Measurements from ENCODE around the gene SORL1. TPM values are rescaled to one million over a fixed set of nuclear protein-coding genes. Genes with fewer than 3 reads are reported as not detected.
"Not testable (repeated sequence)": the region's sequence is repeated elsewhere in the genome, so short reads cannot be mapped to it uniquely, and the experiment has no call there.

Gene SORL1
- total and polyA plus RNA-seq, 2 of the 8 experiments (the other 6 are each of a cell fraction or from before 2014, with no cell fraction given): 38.1 to 65.5 TPM

DNA sequence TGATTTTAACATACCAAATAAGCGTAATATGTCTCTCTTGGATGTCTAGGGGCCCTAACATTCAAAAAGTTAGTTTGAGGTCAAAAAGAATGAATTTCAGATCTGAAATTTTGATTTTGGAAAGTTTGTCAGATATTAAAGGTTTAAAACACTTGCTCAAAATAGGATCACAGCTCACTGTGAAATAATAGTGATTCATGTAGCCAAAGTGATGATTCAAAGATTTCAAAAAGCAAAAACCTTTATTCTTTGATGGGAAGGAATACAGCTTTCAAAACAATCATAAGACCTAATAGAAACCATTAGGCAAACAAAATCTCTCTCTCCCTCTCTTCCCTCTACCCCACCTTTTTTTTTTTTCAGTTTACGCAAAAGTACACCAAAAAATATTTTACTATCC is 42.1 kb upstream of the SORL1 start:
- H3K9me3 ChIP-seq (ENCODE audit: insufficient read depth in 2 of 2, low read depth in 1 of 2, low read length in 1 of 2); H3K4me2 ChIP-seq (ENCODE audit: insufficient read depth in 1 of 2, low read depth in 2 of 2, low read length in 2 of 2); H3K79me1 ChIP-seq (ENCODE audit: low read depth, low read length); H4K5ac ChIP-seq (ENCODE audit: insufficient read length, low read depth, low read length); H3K4me3 ChIP-seq (ENCODE audit: extremely low read depth in 1 of 4, insufficient read depth in 2 of 4, low read depth in 3 of 4, low read length in 4 of 4); H3K27ac ChIP-seq (ENCODE audit: low read depth, low read length); H2BK20ac ChIP-seq (ENCODE audit: low read length); POLR2A ChIA-PET (ENCODE audit: partially characterized antibody); H4K20me1 ChIP-seq (replicated peaks in 1 of 2; ENCODE audit: control insufficient read depth in 1 of 2, insufficient read depth in 2 of 2, low read length in 2 of 2); H4K91ac ChIP-seq (replicated peaks; ENCODE audit: insufficient read length, low read length); H3K79me2 ChIP-seq (ENCODE audit: control insufficient read depth in 1 of 2, insufficient read depth in 2 of 2, low read length in 2 of 2); H4K8ac ChIP-seq (ENCODE audit: extremely low read depth, insufficient read depth, low read length); H2AFZ ChIP-seq (ENCODE audit: low read length); H3K23ac ChIP-seq (ENCODE audit: insufficient read length); H2BK15ac ChIP-seq (ENCODE audit: low read length); H3K18ac ChIP-seq (ENCODE audit: extremely low read depth, low read length); H3K14ac ChIP-seq (ENCODE audit: insufficient read length); FAIRE-seq; DNase-seq (ENCODE audit: low read depth in 1 of 2, low spot score in 2 of 2); H3K56ac ChIP-seq (replicated peaks; ENCODE audit: insufficient read length, low read depth, low read length); H2BK5ac ChIP-seq (ENCODE audit: low read depth, low read length); H3K9ac ChIP-seq (replicated peaks in 1 of 4; ENCODE audit: extremely low read depth in 1 of 4, low read depth in 3 of 4, low read length in 3 of 4); H3K4ac ChIP-seq (replicated peaks; ENCODE audit: insufficient read length, low read depth, low read length); H3K27me3 ChIP-seq (replicated peaks in 1 of 4; ENCODE audit: control insufficient read depth in 3 of 4, extremely low read depth in 1 of 4, insufficient read depth in 3 of 4, low read length in 3 of 4); H3K23me2 ChIP-seq (ENCODE audit: low read depth, low read length); H2BK12ac ChIP-seq (ENCODE audit: low read depth, low read length); CTCF ChIA-PET (ENCODE audit: partially characterized antibody); H3K36me3 ChIP-seq (ENCODE audit: control insufficient read depth in 2 of 4, insufficient read depth in 4 of 4, low read length in 3 of 4); H2BK120ac ChIP-seq (replicated peaks; ENCODE audit: low read depth, low read length); H2AK5ac ChIP-seq (ENCODE audit: low read depth, low read length): not testable (repeated sequence)
- WGBS, 2 experiments (ENCODE audit: extremely low coverage in 1 of 2, insufficient coverage in 1 of 2, insufficient read length in 1 of 2, insufficient replicate concordance in 2 of 2, low coverage in 1 of 2, low lambda C conversion rate in 2 of 2, missing lambda C conversion rate in 1 of 2): 88 to 100% methylated on average over 1 to 2 of the region's 2 CpGs
- peaks cover 0 to 14% (median 3%) of the 10 kb centered on the region in 4 experiments; a peak in 4 of 7 replicates for H3K4me1 ChIP-seq (replicated peaks in 1 of 4; ENCODE audit: control insufficient read depth in 3 of 4, insufficient read depth in 4 of 4, low read length in 3 of 4)

DNA sequence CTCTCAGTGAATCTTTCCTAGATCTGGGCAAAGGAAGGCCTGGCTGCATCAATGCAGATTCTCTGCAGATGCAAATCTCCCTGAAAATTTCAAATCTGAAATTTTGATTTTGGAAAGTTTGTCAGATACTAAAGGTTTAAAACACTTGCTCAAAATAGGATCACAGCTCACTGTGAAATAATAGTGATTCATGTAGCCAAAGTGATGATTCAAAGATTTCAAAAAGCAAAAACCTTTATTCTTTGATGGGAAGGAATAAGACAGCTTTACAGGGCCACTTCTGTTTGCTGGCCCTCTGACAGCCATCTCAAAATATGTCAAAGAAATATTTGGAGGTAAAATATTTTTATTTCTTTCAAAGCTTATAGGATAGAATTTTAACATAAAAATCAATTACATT is 40.8 kb upstream of the SORL1 start:
- DNase-seq (ENCODE audit: low read depth in 1 of 2, low spot score in 2 of 2); H3K23ac ChIP-seq (ENCODE audit: insufficient read length); H3K79me1 ChIP-seq (ENCODE audit: low read depth, low read length); H4K20me1 ChIP-seq (replicated peaks in 1 of 2; ENCODE audit: control insufficient read depth in 1 of 2, insufficient read depth in 2 of 2, low read length in 2 of 2); H2BK15ac ChIP-seq (ENCODE audit: low read length); H2BK20ac ChIP-seq (ENCODE audit: low read length); H2AK5ac ChIP-seq (ENCODE audit: low read depth, low read length); H3K4me2 ChIP-seq (ENCODE audit: insufficient read depth in 1 of 2, low read depth in 2 of 2, low read length in 2 of 2); H3K18ac ChIP-seq (ENCODE audit: extremely low read depth, low read length); H2BK120ac ChIP-seq (replicated peaks; ENCODE audit: low read depth, low read length); H3K4me3 ChIP-seq (ENCODE audit: extremely low read depth in 1 of 4, insufficient read depth in 2 of 4, low read depth in 3 of 4, low read length in 4 of 4); H2BK12ac ChIP-seq (ENCODE audit: low read depth, low read length); H3K4me1 ChIP-seq (replicated peaks in 1 of 4; ENCODE audit: control insufficient read depth in 3 of 4, insufficient read depth in 4 of 4, low read length in 3 of 4); H3K14ac ChIP-seq (ENCODE audit: insufficient read length); H4K8ac ChIP-seq (ENCODE audit: extremely low read depth, insufficient read depth, low read length); H2AFZ ChIP-seq (ENCODE audit: low read length); POLR2A ChIA-PET (ENCODE audit: partially characterized antibody); H3K4ac ChIP-seq (replicated peaks; ENCODE audit: insufficient read length, low read depth, low read length); H4K5ac ChIP-seq (ENCODE audit: insufficient read length, low read depth, low read length); H3K23me2 ChIP-seq (ENCODE audit: low read depth, low read length); CTCF ChIA-PET (ENCODE audit: partially characterized antibody); H3K36me3 ChIP-seq (ENCODE audit: control insufficient read depth in 2 of 4, insufficient read depth in 4 of 4, low read length in 3 of 4); H3K27ac ChIP-seq (ENCODE audit: low read depth, low read length); H3K56ac ChIP-seq (replicated peaks; ENCODE audit: insufficient read length, low read depth, low read length); H3K9ac ChIP-seq (replicated peaks in 1 of 4; ENCODE audit: extremely low read depth in 1 of 4, low read depth in 3 of 4, low read length in 3 of 4); H3K79me2 ChIP-seq (ENCODE audit: control insufficient read depth in 1 of 2, insufficient read depth in 2 of 2, low read length in 2 of 2); H2BK5ac ChIP-seq (ENCODE audit: low read depth, low read length); FAIRE-seq; H3K27me3 ChIP-seq (replicated peaks in 1 of 4; ENCODE audit: control insufficient read depth in 3 of 4, extremely low read depth in 1 of 4, insufficient read depth in 3 of 4, low read length in 3 of 4); H4K91ac ChIP-seq (replicated peaks; ENCODE audit: insufficient read length, low read length); H3K9me3 ChIP-seq (ENCODE audit: insufficient read depth in 2 of 2, low read depth in 1 of 2, low read length in 1 of 2): not testable (repeated sequence)

Data from H1 (cell line).